ENCODE results near the gene PRXL2C. TPM values are rescaled to one million over a fixed set of nuclear protein-coding genes. Genes with fewer than 3 reads are reported as not detected.

PRXL2C gene
- 29.7 and 56.6 TPM in 2 replicates for total RNA-seq

GRCh38 chr9:96655198-96655851 lies at the start of gene PRXL2C:
Gene PRXL2C (minus strand): TSS chr9:96655317. CDS start chr9:96655281, 36 bp downstream.

DNA sequence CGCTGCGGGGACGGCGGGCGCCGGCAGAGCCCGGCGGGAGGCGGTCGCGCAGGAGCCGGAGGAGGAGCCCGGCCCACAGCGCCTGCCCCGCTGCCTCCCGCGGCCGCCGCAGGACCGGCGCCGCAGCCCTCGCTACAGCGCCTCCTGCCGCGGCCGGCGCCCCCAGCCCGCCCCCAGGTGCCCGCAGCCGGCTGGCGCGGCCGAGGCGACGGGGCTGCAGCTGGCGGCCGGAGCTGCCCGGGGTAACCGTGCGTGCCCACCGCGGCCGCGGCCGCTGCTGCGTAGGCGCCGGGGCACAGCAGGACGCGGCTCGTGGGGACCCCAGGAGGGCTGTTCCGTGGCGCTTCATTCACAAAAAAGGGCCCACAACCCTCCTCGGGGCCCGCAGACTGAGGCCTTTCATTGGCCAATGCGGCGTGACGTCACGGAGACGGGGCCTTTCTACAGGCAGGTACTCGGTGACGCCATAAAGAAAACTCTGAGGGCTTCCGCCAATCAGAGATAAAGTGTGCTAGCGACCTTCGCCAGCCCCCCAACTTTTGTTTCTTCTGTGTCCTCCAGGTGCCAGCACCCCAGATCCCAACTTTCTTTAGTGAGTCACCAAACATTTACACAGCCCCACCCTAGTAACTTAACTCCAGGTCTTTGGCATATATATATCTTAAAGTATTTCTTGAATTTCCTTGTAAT lies 35.5 kb downstream of the PRXL2C start, which contains the start of gene CDC14B:
Gene CDC14B, minus strand, starts transcription at position 353 of the 690 bp plus-strand sequence. CDS start 465 bp downstream, outside the sequence.

Other genes with a start within 250 kb of the PRXL2C start
- gene ZNF367, start 236.9 kb downstream of the PRXL2C start, total RNA-seq, result 5.5 and 14.9 TPM in 2 replicates
- 14.1 and 16.5 TPM in 2 replicates for gene HABP4, start 205.1 kb downstream of the PRXL2C start, total RNA-seq
- gene CDC14B, start 35.5 kb downstream of the PRXL2C start, total RNA-seq, result 26.2 and 41.9 TPM in 2 replicates
- 12.5 TPM in 2 replicates for gene ZNF510, start 122.8 kb upstream of the PRXL2C start, total RNA-seq
- 4.0 and 5.5 TPM in 2 replicates for gene ZNF782, start 199.2 kb upstream of the PRXL2C start, total RNA-seq